GM12892 (cell line): ENCODE data around the gene CTNND2.

Experiments used
- POLR2A ChIP-seq: IDR thresholded peaks from 2 replicates; pipeline ENCODE4 v1.6.1; 2011; ENCODE audit warnings: low read depth, low read length, control low read depth
- POLR2AphosphoS5 ChIP-seq: IDR thresholded peaks from 2 replicates; pipeline ENCODE4 v1.6.1; 2011; ENCODE audit warnings: low read depth, low read length, control low read depth
- TAF1 ChIP-seq: IDR thresholded peaks from 2 replicates; pipeline ENCODE4 v1.6.1; 2011; ENCODE audit warnings: low read depth, mild to moderate bottlenecking, control low read depth, low read length, borderline replicate concordance

DNA sequence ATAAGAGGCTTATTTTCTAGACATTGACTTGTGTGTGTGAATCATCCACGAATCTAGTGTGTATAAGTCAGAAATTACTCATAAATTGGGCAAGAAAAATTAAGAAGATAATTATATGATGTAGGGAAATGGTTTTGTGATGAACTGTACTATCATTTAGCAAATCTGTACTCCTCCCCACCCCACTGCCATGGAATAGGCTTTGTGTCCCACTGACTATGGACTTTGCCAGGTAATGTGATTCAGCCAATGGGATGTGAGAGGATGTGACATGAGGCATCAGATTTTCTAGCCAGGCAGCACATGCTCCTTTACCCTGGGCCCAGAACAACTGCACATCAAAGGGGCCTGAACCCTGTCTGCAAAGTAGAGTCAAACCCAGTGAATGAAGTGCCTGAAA is 406.6 kb downstream of the CTNND2 start:
- TF ChIP-seq POLR2A (no peak), POLR2AphosphoS5 (no peak), TAF1 (no peak)
